HG03135 (cell line): ENCODE results near the gene ZNF835.

Experiments used
- ATAC-seq: cut with Tn5 transposase; IDR thresholded peaks from one replicate; pipeline ENCODE4 v1.9.1; 2021; ENCODE audit warnings: mild to moderate bottlenecking, moderate library complexity; ENCODE audit not compliant: unreplicated experiment

ZNF835 gene

GRCh38 chr19:56663931-56664500, 7.5 kb downstream of the ZNF835 start:
- no peak for ATAC-seq

- no peak for ATAC-seq
Measured at GRCh38 chr19:56661248-56661647, 10.3 kb downstream of the ZNF835 start.

- ATAC-seq, result no peak
Measured at GRCh38 chr19:56660381-56661107, 11.0 kb downstream of the ZNF835 start.

DNA sequence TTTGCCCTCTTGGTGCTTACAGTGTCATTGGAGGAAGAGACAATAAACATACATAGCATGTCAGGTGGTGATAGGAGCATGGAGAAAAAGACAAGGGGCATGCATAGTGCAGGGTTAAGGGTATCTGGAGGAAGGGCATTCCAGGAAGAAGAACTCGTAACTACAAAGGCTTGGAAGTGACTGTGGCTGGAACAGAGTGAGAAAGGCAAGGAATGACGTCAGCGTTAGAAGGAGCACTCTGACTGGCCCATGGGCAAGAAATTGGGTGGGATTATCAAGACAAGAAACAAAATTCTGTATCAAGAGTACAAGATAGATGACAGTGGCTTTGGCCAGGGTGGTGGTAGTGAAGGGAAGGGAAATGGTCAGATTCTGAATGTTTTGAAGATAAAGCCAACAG, 17.4 kb downstream of the ZNF835 start:
- ATAC-seq, result no peak

DNA sequence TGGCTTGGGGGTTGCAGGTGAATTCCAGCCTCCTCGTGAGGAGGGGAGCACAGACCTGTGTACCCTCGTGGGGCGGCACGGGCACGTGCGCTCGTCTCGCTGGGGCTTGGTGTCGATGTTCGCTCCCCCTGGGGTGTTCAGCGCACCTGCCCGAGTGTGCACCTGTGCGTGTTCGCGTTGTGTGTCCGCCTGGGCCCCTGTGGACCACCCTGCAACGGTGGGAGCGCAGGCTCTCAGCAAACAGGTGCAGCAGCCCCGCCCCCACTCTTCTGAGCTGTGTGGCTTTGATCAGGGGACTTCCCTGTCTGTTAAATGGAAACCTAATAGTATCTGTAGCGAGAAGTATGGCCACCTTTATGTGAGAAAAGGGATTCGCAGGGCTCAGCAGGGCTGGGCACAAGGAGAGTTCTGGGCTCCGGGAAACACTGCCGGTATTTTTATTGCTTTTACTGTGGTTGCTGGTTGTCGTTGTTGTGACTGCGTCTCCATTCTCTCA, 28.0 kb downstream of the ZNF835 start:
- ATAC-seq, result no peak

DNA sequence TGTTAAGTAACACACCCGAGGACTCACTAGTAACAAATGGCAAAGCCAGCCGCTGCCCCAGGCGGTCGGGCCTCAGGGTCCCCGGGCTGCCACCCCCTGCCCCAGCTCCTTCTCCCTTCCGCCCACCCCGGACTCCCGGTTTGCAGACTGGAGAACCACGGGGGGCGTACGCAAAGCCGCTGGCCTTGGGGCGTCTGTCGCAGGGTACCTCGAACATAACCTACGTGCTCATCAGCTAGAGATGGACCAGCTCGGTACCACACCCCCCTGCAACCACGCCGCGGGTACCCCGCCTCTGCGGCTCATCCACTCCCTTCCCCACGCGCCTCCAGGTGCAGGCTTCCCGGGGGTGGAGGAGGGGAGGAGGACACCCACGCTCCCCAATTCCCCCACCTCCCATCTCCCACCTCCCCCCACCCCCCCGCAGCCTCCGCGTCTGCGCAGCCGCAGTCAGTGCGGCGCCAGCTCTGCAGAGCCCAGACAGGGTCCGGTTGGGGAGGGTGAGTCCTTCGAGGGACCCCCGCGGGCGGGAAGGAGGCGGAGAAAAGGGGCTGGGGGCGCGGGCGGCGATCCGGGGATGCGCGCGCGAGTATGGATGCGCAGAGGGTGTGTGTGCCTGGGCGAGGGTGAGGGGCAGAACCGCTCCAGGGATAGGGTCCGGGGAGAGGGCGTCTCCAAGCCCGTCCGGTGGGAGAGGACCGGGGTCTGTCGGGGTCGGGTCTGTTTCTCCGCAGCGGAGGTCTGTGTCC, 28.7 kb downstream of the ZNF835 start, which contains the start of gene SMIM17:
TSS of gene SMIM17 (plus strand) at position 449 of the 749 bp plus-strand sequence. CDS start 2,509 bp downstream, outside the sequence.
- ATAC-seq, result no peak

GRCh38 chr19:56639217-56639616, 32.3 kb downstream of the ZNF835 start:
- no peak for ATAC-seq

- ATAC-seq, result no peak
Measured at GRCh38 chr19:56637976-56638555, 33.5 kb downstream of the ZNF835 start.

DNA sequence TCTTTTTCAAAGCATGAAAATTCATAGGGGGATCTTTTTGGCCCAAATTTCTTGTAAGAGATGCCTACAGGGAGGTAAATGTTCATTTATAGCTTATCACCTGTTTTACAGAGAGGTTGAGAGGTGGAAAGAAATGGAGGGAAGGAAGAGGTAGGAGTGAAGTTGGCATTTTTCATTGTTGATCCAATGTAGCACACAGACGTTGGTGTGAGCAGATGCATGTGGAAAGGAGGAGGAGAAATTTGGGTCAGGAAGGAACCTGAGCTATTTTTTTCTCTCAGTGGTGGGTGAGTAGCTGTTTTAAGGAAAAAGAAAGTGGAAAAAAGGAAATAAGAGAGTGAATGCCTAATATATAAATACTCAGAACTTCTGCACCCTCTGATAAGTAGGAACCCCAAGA, 38.5 kb downstream of the ZNF835 start:
- no peak for ATAC-seq

DNA sequence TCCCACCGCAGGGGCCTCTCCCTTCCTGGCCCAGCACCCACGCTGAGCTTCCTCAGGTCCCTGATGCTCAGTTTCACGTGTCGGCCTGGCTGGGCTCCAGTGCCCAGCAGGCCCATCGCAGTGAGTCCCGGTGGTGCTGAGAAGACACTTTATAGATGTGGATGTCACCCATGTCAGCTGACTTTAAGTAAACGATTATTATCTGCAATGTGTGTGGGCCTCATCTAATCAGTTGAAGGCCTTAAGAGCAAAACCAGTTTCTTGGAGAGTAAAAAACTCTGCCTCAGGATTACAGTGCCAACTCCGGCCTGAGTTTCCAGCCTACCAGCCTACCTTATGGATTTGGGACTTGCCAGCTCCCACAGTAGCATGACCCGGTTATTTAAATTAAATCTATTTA, 45.8 kb downstream of the ZNF835 start:
- no peak for ATAC-seq

GRCh38 chr19:56623006-56623405, 48.6 kb downstream of the ZNF835 start:
- ATAC-seq, result no peak

DNA sequence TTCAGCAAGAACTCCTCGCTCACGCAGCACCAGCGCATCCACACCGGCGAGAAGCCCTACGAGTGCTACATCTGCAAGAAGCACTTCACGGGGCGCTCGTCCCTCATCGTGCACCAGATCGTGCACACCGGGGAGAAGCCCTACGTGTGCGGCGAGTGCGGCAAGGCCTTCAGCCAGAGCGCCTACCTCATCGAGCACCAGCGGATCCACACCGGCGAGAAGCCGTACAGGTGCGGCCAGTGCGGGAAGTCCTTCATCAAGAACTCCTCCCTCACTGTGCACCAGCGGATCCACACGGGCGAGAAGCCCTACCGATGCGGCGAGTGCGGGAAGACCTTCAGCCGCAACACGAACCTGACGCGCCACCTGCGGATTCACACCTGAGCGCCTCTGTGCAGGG, 49.2 kb downstream of the ZNF835 start:
- no peak for ATAC-seq

DNA sequence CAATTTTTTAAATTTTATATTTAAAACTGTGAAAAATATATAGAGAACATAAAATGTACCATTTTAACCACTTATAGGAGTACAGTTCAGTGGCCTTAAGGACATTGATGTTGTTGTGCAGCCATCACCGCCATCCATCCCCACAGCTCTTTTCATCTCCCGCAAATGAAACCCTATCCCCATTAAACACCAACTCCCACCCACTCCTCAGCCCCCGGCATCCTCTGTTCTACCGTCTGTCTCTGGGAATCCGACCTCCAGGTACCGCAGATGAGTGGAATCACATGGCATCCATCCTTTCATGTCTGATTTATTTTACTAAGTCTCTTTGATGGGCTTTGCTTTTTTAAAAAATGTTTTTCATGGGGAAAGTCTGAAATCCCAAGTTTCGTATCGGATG, 52.4 kb downstream of the ZNF835 start:
- ATAC-seq, result no peak

DNA sequence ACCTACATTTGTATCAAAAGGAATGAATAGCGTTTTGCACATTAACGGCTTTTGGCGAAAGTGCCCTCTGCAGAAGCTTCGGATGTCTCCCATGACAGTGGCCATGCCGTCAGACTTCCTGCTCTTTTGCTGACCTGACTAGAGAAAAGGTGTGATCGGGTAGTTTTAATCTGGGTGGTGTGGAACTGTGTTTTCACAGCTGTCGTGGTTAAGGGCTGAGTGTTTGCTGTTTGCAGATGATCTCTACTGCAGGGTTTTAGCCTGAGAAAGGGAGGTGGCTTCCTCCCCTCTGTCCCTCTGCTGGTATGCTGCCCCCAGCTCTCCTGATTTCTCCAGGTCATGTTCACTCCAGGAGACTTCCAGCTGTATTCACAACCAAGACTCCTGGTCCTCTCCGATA, 54.0 kb downstream of the ZNF835 start:
- no peak for ATAC-seq

DNA sequence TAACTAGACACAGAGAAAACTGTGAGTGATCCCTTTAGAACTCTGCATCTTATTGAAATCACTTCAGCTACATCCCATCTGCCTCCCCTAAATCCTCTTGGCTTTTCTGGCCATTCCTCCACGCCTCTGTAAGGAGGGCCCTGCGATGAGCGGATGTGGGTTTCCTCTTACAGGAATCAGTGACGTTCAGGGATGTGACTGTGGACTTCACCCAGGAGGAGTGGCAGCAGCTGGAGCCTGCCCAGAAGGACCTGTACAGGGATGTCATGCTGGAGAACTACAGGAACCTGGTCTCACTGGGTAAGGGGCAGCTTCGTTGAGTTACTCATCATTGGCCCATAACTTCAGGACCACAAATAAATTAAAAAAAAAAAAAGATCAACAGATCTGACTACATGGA, 57.9 kb downstream of the ZNF835 start:
- ATAC-seq, result no peak

- no peak for ATAC-seq
Measured at GRCh38 chr19:56612737-56613136, 58.8 kb downstream of the ZNF835 start.
